ENCODE measurements around the gene CARD6.
"Not testable (repeated sequence)": the region's sequence is repeated elsewhere in the genome, so short reads cannot be mapped to it uniquely, and the experiment has no call there.

CARD6 gene

DNA sequence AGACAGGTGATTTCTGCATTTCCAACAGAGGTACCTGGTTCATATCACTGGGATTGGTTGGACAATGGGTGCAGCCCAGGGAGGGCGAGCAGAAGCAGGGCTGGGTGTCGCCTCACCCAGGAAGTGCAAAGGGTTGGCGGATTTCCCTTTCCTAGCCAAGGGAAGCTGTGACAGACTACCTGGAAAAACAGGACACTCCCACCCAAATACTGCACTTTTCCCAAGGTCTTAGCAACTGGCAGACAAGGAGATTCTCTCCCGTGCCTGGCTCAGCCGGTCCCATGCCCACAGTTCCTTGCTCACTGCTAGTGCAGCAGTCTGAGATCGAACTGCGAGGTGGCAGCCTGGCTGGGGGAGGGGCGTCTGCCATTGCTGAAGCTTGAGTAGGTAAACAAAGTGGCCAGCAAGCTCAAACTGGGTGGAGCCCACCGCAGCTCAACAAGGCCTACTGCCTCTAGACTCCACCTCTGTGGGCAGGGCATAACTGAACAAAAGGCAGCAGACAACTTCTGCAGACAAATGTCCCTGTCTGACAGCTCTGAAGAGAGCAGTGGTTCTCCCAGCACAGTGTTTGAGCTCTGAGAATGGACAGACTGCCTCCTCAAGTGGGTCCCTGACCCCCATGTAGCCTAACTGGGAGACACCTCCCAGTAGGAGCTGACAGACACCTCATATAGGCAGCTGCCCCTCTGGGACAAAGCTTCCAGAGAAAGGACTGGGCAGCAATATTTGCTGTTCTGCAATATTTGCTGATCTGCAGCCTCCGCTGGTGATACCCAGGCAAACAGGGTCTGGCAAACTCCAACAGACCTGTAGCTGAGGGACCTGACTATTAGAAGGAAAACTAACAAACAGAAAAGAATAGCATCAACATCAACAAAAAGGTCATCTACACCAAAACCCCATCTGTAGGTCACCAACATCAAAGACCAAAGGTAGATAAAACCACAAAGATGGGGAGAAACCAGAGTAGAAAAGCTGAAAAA is 54.6 kb downstream of the CARD6 start:
- H3K23ac ChIP-seq (ENCODE audit: low read length in 2 of 2); H3K4me2 ChIP-seq (ENCODE audit: low read length, poor library complexity, severe bottlenecking); H3K18ac ChIP-seq (ENCODE audit: low read depth in 1 of 2, low read length in 2 of 2); H4K8ac ChIP-seq (ENCODE audit: low read length); H3K9me3 ChIP-seq (ENCODE audit: control insufficient read depth, low read length); H2AK5ac ChIP-seq (ENCODE audit: low read length, severe bottlenecking); H3K27me3 ChIP-seq (ENCODE audit: control insufficient read depth in 1 of 2, insufficient read depth in 1 of 2, low read length in 2 of 2); H2BK12ac ChIP-seq (ENCODE audit: low read length in 2 of 2); H3K9ac ChIP-seq (ENCODE audit: low read length); H4K91ac ChIP-seq (ENCODE audit: low read length); H3K14ac ChIP-seq (ENCODE audit: low read length in 2 of 2); H2BK120ac ChIP-seq (ENCODE audit: low read depth, low read length); H3K79me1 ChIP-seq (replicated peaks; ENCODE audit: low read length, poor library complexity, severe bottlenecking); H2BK5ac ChIP-seq (ENCODE audit: low read depth, low read length, poor library complexity, severe bottlenecking); DNase-seq; H3K36me3 ChIP-seq (ENCODE audit: control insufficient read depth in 1 of 2, insufficient read depth in 2 of 2, low read depth in 1 of 2, low read length in 2 of 2); H3K4ac ChIP-seq (ENCODE audit: low read depth in 1 of 2, low read length in 2 of 2); H2BK15ac ChIP-seq (ENCODE audit: low read depth, poor library complexity, severe bottlenecking); H3K4me3 ChIP-seq (ENCODE audit: insufficient read depth in 1 of 2, low read depth in 1 of 2, low read length in 2 of 2); H3K27ac ChIP-seq (ENCODE audit: low read length, poor library complexity, severe bottlenecking); H2AFZ ChIP-seq (ENCODE audit: low read depth, low read length); H3K4me1 ChIP-seq (ENCODE audit: control insufficient read depth, insufficient read depth, low read depth, low read length): not testable (repeated sequence)
- 68% methylated on average over 10 of the region's 10 CpGs for WGBS

GRCh38 chr5:40904205-40904993 is 63.2 kb downstream of the CARD6 start:
- Histone ChIP-seq H4K91ac (ENCODE audit: low read length) (no peak overlapping the region), H2BK12ac (ENCODE audit: low read length in 2 of 2) (no peak overlapping the region), H3K18ac (ENCODE audit: low read depth in 1 of 2, low read length in 2 of 2) (no peak overlapping the region), H3K9ac (ENCODE audit: low read length) (peak overlapping the region; percentile 38), H2BK5ac (ENCODE audit: low read depth, low read length, poor library complexity, severe bottlenecking) (no peak overlapping the region), H2AFZ (ENCODE audit: low read depth, low read length) (no peak overlapping the region), H3K27me3 (ENCODE audit: control insufficient read depth in 1 of 2, insufficient read depth in 1 of 2, low read length in 2 of 2) (no peaks in the 10 kb centered on the region), H3K9me3 (ENCODE audit: control insufficient read depth, low read length) (no peaks in the 10 kb centered on the region), H2BK120ac (ENCODE audit: low read depth, low read length) (no peak overlapping the region), H3K27ac (ENCODE audit: low read length, poor library complexity, severe bottlenecking) (no peak overlapping the region), H3K4ac (ENCODE audit: low read depth in 1 of 2, low read length in 2 of 2) (no peak overlapping the region), H2BK15ac (ENCODE audit: low read depth, poor library complexity, severe bottlenecking) (no peak overlapping the region), H3K4me3 (ENCODE audit: insufficient read depth in 1 of 2, low read depth in 1 of 2, low read length in 2 of 2) (no peak overlapping the region), H4K8ac (ENCODE audit: low read length) (no peak overlapping the region), H3K14ac (ENCODE audit: low read length in 2 of 2) (no peak overlapping the region), H2AK5ac (ENCODE audit: low read length, severe bottlenecking) (no peak overlapping the region), H3K4me1 (ENCODE audit: control insufficient read depth, insufficient read depth, low read depth, low read length) (peaks cover 2% of the 10 kb centered on the region), H3K4me2 (ENCODE audit: low read length, poor library complexity, severe bottlenecking) (no peak overlapping the region), H3K36me3 (ENCODE audit: control insufficient read depth in 1 of 2, insufficient read depth in 2 of 2, low read depth in 1 of 2, low read length in 2 of 2) (no peaks in the 10 kb centered on the region), H3K79me1 (replicated peaks; ENCODE audit: low read length, poor library complexity, severe bottlenecking) (no peaks in the 10 kb centered on the region), H3K23ac (ENCODE audit: low read length in 2 of 2) (no peak overlapping the region)
- peak; percentile 61 for DNase-seq
- WGBS = 83% methylated on average over 5 of the region's 7 CpGs

DNA sequence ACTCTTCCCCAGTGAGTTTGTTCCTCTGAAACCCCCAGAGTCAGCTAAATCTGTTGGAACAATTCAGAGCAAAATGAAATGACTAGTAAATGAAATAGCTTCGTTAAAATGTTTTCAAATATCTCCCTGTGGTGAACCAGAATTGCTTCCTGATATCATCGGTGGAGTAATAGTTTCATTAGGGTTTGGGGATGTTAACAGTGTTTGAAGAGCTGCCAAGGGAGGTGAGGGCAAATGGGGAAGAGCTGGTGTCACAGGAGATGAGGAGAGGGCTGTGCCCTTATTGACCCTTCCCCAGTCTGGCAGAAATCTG is 63.8 kb downstream of the CARD6 start:
- WGBS = 72% methylated on average over 2 of the region's 2 CpGs
- Histone ChIP-seq H3K4me3 (ENCODE audit: insufficient read depth in 1 of 2, low read depth in 1 of 2, low read length in 2 of 2) (no peak overlapping the region), H3K23ac (ENCODE audit: low read length in 2 of 2) (no peak overlapping the region), H3K14ac (ENCODE audit: low read length in 2 of 2) (no peak overlapping the region), H4K91ac (ENCODE audit: low read length) (no peak overlapping the region), H2AFZ (ENCODE audit: low read depth, low read length) (no peak overlapping the region), H2BK120ac (ENCODE audit: low read depth, low read length) (no peak overlapping the region), H3K9me3 (ENCODE audit: control insufficient read depth, low read length) (no peaks in the 10 kb centered on the region), H3K4me2 (ENCODE audit: low read length, poor library complexity, severe bottlenecking) (no peak overlapping the region), H3K18ac (ENCODE audit: low read depth in 1 of 2, low read length in 2 of 2) (no peak overlapping the region), H3K4ac (ENCODE audit: low read depth in 1 of 2, low read length in 2 of 2) (no peak overlapping the region), H3K27ac (ENCODE audit: low read length, poor library complexity, severe bottlenecking) (no peak overlapping the region), H3K36me3 (ENCODE audit: control insufficient read depth in 1 of 2, insufficient read depth in 2 of 2, low read depth in 1 of 2, low read length in 2 of 2) (no peaks in the 10 kb centered on the region), H3K9ac (ENCODE audit: low read length) (peak overlapping the region; percentile 38), H4K8ac (ENCODE audit: low read length) (no peak overlapping the region), H3K27me3 (ENCODE audit: control insufficient read depth in 1 of 2, insufficient read depth in 1 of 2, low read length in 2 of 2) (no peaks in the 10 kb centered on the region), H2BK5ac (ENCODE audit: low read depth, low read length, poor library complexity, severe bottlenecking) (no peak overlapping the region), H2BK15ac (ENCODE audit: low read depth, poor library complexity, severe bottlenecking) (no peak overlapping the region), H2BK12ac (ENCODE audit: low read length in 2 of 2) (no peak overlapping the region), H3K4me1 (ENCODE audit: control insufficient read depth, insufficient read depth, low read depth, low read length) (peaks cover 2% of the 10 kb centered on the region), H3K79me1 (replicated peaks; ENCODE audit: low read length, poor library complexity, severe bottlenecking) (no peaks in the 10 kb centered on the region), H2AK5ac (ENCODE audit: low read length, severe bottlenecking) (no peak overlapping the region)
- no peak for DNase-seq

GRCh38 chr5:40906351-40906751 is 65.2 kb downstream of the CARD6 start:
- Histone ChIP-seq H3K79me1 (replicated peaks; ENCODE audit: low read length, poor library complexity, severe bottlenecking) (no peaks in the 10 kb centered on the region), H4K8ac (ENCODE audit: low read length) (no peak overlapping the region), H2BK15ac (ENCODE audit: low read depth, poor library complexity, severe bottlenecking) (no peak overlapping the region), H3K4ac (ENCODE audit: low read depth in 1 of 2, low read length in 2 of 2) (no peak overlapping the region), H3K27ac (ENCODE audit: low read length, poor library complexity, severe bottlenecking) (no peak overlapping the region), H3K4me1 (ENCODE audit: control insufficient read depth, insufficient read depth, low read depth, low read length) (peaks cover 2% of the 10 kb centered on the region), H3K27me3 (ENCODE audit: control insufficient read depth in 1 of 2, insufficient read depth in 1 of 2, low read length in 2 of 2) (no peaks in the 10 kb centered on the region), H3K14ac (ENCODE audit: low read length in 2 of 2) (no peak overlapping the region), H3K18ac (ENCODE audit: low read depth in 1 of 2, low read length in 2 of 2) (no peak overlapping the region), H3K36me3 (ENCODE audit: control insufficient read depth in 1 of 2, insufficient read depth in 2 of 2, low read depth in 1 of 2, low read length in 2 of 2) (no peaks in the 10 kb centered on the region), H3K4me3 (ENCODE audit: insufficient read depth in 1 of 2, low read depth in 1 of 2, low read length in 2 of 2) (no peak overlapping the region), H3K4me2 (ENCODE audit: low read length, poor library complexity, severe bottlenecking) (no peak overlapping the region), H3K23ac (ENCODE audit: low read length in 2 of 2) (no peak overlapping the region), H2BK120ac (ENCODE audit: low read depth, low read length) (no peak overlapping the region), H2AK5ac (ENCODE audit: low read length, severe bottlenecking) (no peak overlapping the region), H2AFZ (ENCODE audit: low read depth, low read length) (no peak overlapping the region), H2BK5ac (ENCODE audit: low read depth, low read length, poor library complexity, severe bottlenecking) (no peak overlapping the region), H2BK12ac (ENCODE audit: low read length in 2 of 2) (no peak overlapping the region), H3K9me3 (ENCODE audit: control insufficient read depth, low read length) (no peaks in the 10 kb centered on the region), H3K9ac (ENCODE audit: low read length) (no peak overlapping the region), H4K91ac (ENCODE audit: low read length) (no peak overlapping the region)
- DNase-seq = no peak
- 67% methylated on average over 1 of the region's 1 CpG for WGBS

Data from mesenchymal stem cell (in vitro differentiated cells and primary cell).